MCF 10A (cell line): ENCODE data around the gene ORC1. TPM values are rescaled to one million over a fixed set of nuclear protein-coding genes. Genes with fewer than 3 reads are reported as not detected.
A peak's percentile ranks its signal among the peaks of the same experiment; 100 is the strongest.

Experiments used
- Bru-seq: library from RNA; stranded (reverse); fragments of 400-500 nt; gene quantifications from one replicate; lab custom pipeline; 2021; lab: Mats Ljungman, UMichigan
- BruChase-seq, 2 experiments: library from RNA; stranded (reverse); fragments of 400-500 nt; gene quantifications; one replicate each; lab custom pipeline; 2021; lab: Mats Ljungman, UMichigan
- BruUV-seq: library from RNA; stranded (reverse); fragments of 400-500 nt; replicated peaks from 2 replicates; lab custom pipeline; 2021; lab: Mats Ljungman, UMichigan
- CTCF ChIA-PET: fragments of 300-600 bp; sonication (Branson Sonifier 250); formaldehyde crosslinking; extraction: SDS; loops from one replicate; lab custom pipeline; 2021; ENCODE audit warnings: antibody characterized with exemption, inconsistent platforms; lab: Yijun Ruan, JAX
- POLR2A ChIA-PET: fragments of 300-600, 350-650 bp; sonication (Branson Sonifier 250); formaldehyde crosslinking; extraction: SDS; loops from one replicate; lab custom pipeline; 2020; ENCODE audit warnings: antibody characterized with exemption, inconsistent platforms; lab: Yijun Ruan, JAX
- DNase-seq: peaks from one replicate; pipeline ENCODE4 v3.0.0-alpha.2; 2018; ENCODE audit not compliant: unreplicated experiment
- H3K27ac Mint-ChIP-seq: one replicate; pipeline ENCODE4 v1.8.0; 2022; ENCODE audit warnings: mild to moderate bottlenecking, low read depth, mixed read lengths; ENCODE audit not compliant: unreplicated experiment
- H3K27me3 Mint-ChIP-seq: one replicate; pipeline ENCODE4 v1.8.0; 2022; ENCODE audit warnings: mixed read lengths; ENCODE audit not compliant: insufficient read depth, unreplicated experiment
- H3K36me3 Mint-ChIP-seq: one replicate; pipeline ENCODE4 v1.8.0; 2022; ENCODE audit warnings: mild to moderate bottlenecking, moderate library complexity, mixed read lengths; ENCODE audit not compliant: insufficient read depth, unreplicated experiment
- H3K4me1 Mint-ChIP-seq: one replicate; pipeline ENCODE4 v1.8.0; 2022; ENCODE audit warnings: mixed read lengths; ENCODE audit not compliant: insufficient read depth, unreplicated experiment
- H3K4me3 Mint-ChIP-seq: one replicate; pipeline ENCODE4 v1.8.0; 2022; ENCODE audit warnings: mild to moderate bottlenecking, moderate library complexity, mixed read lengths; ENCODE audit not compliant: unreplicated experiment
- H3K9me3 Mint-ChIP-seq: one replicate; pipeline ENCODE4 v1.8.0; 2022; ENCODE audit warnings: mixed read lengths; ENCODE audit not compliant: unreplicated experiment
- intact Hi-C: fragments of 100-400 bp; cut with micrococcal nuclease; formaldehyde crosslinking; loops from 2 replicates; pipeline ENCODE4 v1.14.1; 2022
- long read RNA-seq: library from polyadenylated mRNA; stranded (forward); transcript quantifications from one replicate; pipeline ENCODE4 v2.0.0, GENCODE V29; 2022
- total RNA-seq: library from RNA; stranded (reverse); gene quantifications from 2 replicates; pipeline ENCODE4 v1.2.3, GENCODE V29; 2022
- TF ChIP-seq, protein P1 (sequence below): fragments of 200-600 bp; IDR thresholded peaks from one replicate; pipeline ENCODE4 v1.8.0; 2022; ENCODE audit warnings: antibody characterized with exemption, mild to moderate bottlenecking; ENCODE audit not compliant: unreplicated experiment

The ORC1 gene
- total RNA-seq, result 1.8 and 2.7 TPM in 2 replicates
- percentile 42 among the genes with signal in this experiment for Bru-seq, nascent RNA
- BruChase-seq, experiment 1, labeled RNA remaining after a 6-hour chase, result percentile 46 among the genes with signal in this experiment
- percentile 48 among the genes with signal in this experiment for BruChase-seq, experiment 2, labeled RNA remaining after a 2-hour chase
- long read RNA-seq, transcript ORC1-202 (17 exons, 3,157 nt), result major isoform, 5 of 10 reads
- long read RNA-seq, partial matches to known transcripts, result 1 of 10 reads
- long read RNA-seq, other reads (novel, unspliced or antisense), result 4 of 10 reads

DNA sequence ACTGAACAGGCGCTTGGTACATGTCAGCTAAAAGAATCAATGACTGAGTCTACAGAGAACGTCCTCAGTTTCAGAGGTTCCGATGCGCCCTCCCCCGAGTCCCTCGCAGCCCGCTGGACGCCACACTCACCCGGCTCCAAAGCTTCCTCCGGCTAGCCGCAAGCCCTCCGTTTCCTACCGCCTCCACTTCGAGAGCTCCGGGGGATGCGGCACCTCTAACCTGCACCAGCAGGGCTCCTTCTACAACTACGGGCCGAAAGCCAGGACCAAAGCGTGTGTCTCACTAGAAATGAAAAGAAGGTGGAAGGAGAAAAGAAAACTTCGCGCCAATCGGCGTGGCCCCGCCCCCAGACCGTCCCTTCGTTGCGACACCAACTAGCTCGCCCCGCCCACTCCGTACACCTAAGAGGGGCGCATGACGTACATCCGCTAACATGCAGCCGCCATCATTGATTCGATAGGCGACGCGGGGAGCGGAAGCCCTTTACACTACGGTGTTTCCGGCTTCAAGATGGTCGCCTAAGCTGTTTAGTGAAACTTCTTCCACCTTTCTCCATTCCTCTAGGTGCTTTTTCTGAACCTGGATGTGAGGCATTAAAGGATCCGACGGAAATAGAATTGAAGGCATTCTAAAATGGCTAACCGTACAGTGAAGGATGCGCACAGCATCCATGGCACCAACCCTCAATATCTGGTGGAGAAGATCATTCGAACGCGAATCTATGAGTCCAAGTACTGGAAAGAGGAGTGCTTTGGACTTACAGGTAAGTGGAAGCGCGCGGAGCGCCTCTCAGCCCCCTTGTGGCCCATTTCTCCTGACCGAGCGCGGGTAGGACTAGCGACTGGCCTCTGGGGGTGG is at the start of gene ORC1, which contains the start of gene PRPF38A:
Gene ORC1, minus strand, starts transcription at position 308 of the 859 bp plus-strand sequence. CDS start 2,200 bp downstream, outside the sequence.
Gene PRPF38A, plus strand, starts transcription at position 487 of the 859 bp plus-strand sequence. Its CDS starts 148 bp downstream, at position 635.
- peak within 1 kb of the TSS; percentile 97 for H3K27ac Mint-ChIP-seq
- intact Hi-C loops, result loop anchor here (1.0 to 5.0 kb wide), 5 partner anchors 37 to 282 kb away; partner anchors contain the start of genes CC2D1B and TUT4
- no peaks in the 10 kb centered on the region for H3K27me3 Mint-ChIP-seq
- ChIA-PET CTCF (interaction anchor here (0.6 to 1.5 kb wide), 8 partner anchors 9 to 346 kb away, joined by 3 to 5 read pairs (median 3); no protein-coding TSS in a partner anchor), POLR2A (interaction anchor here (0.7 to 5.2 kb wide), 28 partner anchors 10 to 371 kb away, joined by 3 to 46 read pairs (median 6); partner anchors contain the start of genes CC2D1B, KTI12, TXNDC12 and ZFYVE9)
- TSS peak; percentile 72 for BruUV-seq
- H3K9me3 Mint-ChIP-seq, result no peaks in the 10 kb centered on the region
- H3K4me3 Mint-ChIP-seq, result peak within 1 kb of the TSS; percentile 100
- DNase-seq, result peak; percentile 98
- peaks cover 7% of the 10 kb centered on the region for H3K4me1 Mint-ChIP-seq
- H3K36me3 Mint-ChIP-seq, result peaks cover 59% of the 10 kb centered on the region
- TF ChIP-seq, protein P1, sequence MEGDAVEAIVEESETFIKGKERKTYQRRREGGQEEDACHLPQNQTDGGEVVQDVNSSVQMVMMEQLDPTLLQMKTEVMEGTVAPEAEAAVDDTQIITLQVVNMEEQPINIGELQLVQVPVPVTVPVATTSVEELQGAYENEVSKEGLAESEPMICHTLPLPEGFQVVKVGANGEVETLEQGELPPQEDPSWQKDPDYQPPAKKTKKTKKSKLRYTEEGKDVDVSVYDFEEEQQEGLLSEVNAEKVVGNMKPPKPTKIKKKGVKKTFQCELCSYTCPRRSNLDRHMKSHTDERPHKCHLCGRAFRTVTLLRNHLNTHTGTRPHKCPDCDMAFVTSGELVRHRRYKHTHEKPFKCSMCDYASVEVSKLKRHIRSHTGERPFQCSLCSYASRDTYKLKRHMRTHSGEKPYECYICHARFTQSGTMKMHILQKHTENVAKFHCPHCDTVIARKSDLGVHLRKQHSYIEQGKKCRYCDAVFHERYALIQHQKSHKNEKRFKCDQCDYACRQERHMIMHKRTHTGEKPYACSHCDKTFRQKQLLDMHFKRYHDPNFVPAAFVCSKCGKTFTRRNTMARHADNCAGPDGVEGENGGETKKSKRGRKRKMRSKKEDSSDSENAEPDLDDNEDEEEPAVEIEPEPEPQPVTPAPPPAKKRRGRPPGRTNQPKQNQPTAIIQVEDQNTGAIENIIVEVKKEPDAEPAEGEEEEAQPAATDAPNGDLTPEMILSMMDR, result peak; percentile 36

GRCh38 chr1:52444463-52444862 is 40.2 kb upstream of the ORC1 start:
- no peaks in the 10 kb centered on the region for H3K9me3 Mint-ChIP-seq
- peaks cover 87% of the 10 kb centered on the region for H3K36me3 Mint-ChIP-seq
- POLR2A ChIA-PET, result interaction anchor here (1.4 to 1.9 kb wide), 2 partner anchors 11 to 20 kb away, joined by 5 read pairs; no protein-coding TSS in a partner anchor
- intact Hi-C loops, result no loop called here
- no peaks in the 10 kb centered on the region for H3K27me3 Mint-ChIP-seq
- H3K27ac Mint-ChIP-seq, result no peak overlapping the region
- no peak overlapping the region for H3K4me3 Mint-ChIP-seq
- H3K4me1 Mint-ChIP-seq, result no peaks in the 10 kb centered on the region
- no TSS peak for BruUV-seq
- DNase-seq, result no peak
- TF ChIP-seq, protein P1, result no peak
- CTCF ChIA-PET, result interaction anchor here (0.6 kb wide), 1 partner anchor 207 kb away, joined by 3 read pairs; no protein-coding TSS in a partner anchor

DNA sequence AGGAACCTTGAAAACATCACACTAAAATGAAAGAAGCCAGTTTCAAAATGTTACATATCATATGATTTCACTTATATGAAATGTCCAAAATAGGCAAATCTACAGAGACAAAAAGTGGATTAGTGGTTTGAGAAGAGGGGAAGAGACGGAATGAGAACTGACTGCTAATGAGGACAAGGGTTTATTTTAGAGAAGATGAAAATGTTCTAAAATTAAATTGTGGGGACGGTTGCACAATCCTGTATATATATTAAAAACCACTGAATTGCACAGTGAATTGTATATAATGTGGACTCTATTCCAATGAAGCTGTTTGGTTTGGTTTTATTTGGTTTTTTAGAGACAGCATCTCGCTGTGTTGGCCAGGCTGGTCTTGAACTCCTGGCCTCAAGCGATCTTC is 35.8 kb upstream of the ORC1 start:
- H3K27me3 Mint-ChIP-seq, result no peaks in the 10 kb centered on the region
- no peaks in the 10 kb centered on the region for H3K4me1 Mint-ChIP-seq
- CTCF ChIA-PET, result interaction anchor here (0.6 to 1.3 kb wide), 2 partner anchors 26 to 246 kb away, joined by 3 read pairs; no protein-coding TSS in a partner anchor
- H3K36me3 Mint-ChIP-seq, result peaks cover 98% of the 10 kb centered on the region
- no peak overlapping the region for H3K27ac Mint-ChIP-seq
- no peak overlapping the region for H3K4me3 Mint-ChIP-seq
- POLR2A ChIA-PET, result interaction anchor here (1.3 kb wide), 1 partner anchor 9 kb away, joined by 4 read pairs; no protein-coding TSS in a partner anchor
- intact Hi-C loops, result loop anchor here (10.0 kb wide), 1 partner anchor 245 kb away; no protein-coding TSS in a partner anchor
- TF ChIP-seq, protein P1, result no peak
- H3K9me3 Mint-ChIP-seq, result no peaks in the 10 kb centered on the region
- DNase-seq, result no peak
- no TSS peak for BruUV-seq
